NOMO-1 treated with dmso at 0.1 percent for 144 hours (cell line): Measurements from ENCODE around the gene IFNGR2.
"Not testable (repeated sequence)": the region's sequence is repeated elsewhere in the genome, so short reads cannot be mapped to it uniquely, and the experiment has no call there.

Source experiments
- DNase-seq: peaks from one replicate; lab custom pipeline; 2025; ENCODE audit not compliant: unreplicated experiment; lab: John Stamatoyannopoulos, UW

The IFNGR2 gene

DNA sequence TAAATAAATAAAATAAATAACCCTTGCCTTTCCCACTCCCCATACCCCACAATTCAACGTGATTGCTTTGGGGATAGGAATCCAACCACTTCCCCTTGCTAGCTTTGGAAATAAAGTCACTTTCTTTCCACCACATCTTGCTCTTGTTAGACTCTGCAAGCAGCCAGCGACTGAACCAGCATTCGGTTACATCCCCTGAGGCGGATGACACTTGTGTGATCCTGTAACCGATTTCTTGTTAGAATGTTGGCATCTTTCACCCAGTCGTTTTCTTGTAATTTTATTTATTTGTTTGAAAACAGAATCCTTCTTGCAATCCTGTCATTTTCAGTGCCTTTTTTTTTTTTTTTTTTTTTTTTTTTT, 1.6 kb upstream of the IFNGR2 start:
- peak; percentile 49 for DNase-seq

DNA sequence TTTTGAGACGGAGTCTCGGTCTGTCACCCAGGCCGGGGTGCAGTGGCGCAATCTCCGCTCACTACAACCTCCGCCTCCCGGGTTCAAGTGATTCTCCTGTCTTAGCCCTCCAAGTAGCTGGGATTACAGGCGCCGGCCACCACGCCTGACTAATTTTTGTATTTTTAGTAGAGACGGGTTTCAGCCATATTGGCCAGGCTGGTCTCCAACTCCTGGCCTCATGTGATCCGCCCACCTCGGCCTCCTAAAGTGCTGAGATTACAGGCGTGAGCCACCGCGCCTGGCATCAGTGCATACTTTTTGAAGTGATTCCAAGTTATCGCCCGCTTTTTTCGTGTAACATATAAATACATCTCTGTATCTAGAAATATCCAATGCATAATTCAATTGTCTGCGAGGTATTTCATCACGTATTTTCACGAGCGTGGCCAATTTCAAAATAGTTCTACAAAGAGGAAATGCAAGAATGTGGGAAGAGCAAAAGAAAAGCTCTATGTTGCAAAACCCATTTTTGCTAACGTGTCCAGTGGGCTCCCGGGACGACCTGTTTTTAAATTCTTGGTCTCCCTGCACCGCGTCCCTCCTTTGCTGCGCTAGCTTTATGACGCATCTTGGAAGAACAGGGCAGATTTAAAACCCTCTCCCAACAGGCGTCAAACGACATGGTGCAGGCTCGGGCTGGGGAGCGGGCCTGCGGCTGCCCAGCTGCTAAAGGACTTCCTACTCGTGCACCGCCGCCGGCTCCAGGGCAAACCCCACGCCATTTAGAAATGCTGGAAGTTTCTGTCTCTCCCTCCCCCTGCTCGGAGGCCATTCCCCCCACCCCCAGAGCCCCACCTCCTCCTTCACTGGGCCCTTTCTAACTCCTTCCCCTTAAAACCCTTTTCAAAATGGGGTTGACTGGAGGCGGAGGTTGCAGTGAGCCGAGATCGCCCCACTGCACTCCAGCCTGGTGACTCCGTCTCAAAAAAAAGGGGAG, 923 bp upstream of the IFNGR2 start:
- peak; percentile 92 for DNase-seq

DNA sequence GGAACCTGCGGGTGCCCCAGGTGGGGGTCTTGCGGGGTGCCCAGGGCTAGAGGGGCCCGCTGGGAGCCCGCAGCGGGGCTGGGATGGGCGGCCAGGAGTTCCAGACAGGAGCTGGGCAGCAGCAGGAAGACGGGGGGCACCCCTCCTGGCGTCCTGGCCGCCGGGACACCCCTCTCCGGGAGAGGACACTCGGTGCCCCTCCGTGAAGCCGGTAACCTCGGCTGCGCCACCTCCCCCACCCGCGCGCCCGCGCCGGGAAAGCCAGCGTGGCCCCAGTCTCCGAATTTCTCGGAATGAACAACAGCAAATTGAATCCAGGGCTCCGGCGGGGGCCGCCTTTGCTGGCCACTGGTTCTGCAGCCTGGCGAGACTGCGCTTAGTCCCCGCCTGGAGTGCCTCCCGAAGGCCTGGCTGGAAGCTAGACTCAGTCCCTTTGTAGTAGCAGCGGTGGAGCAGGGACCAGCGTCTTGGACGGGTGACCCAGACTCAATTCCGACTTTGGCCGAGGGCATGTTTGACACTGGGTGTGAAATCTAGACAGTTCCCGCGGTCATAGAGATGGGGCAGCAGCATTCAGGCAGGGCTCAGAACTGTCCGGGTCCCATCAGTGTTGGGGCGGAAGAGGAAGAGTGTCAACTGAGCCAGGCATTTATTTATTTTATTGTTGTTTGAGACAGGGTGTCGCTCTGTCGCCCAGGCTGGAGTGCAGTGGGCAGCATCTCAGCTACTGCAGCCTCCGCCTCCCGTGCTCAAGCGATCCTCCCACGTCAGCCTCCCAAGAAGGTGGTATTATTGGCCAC, 773 bp downstream of the IFNGR2 start:
- peak; percentile 41 for DNase-seq

DNA sequence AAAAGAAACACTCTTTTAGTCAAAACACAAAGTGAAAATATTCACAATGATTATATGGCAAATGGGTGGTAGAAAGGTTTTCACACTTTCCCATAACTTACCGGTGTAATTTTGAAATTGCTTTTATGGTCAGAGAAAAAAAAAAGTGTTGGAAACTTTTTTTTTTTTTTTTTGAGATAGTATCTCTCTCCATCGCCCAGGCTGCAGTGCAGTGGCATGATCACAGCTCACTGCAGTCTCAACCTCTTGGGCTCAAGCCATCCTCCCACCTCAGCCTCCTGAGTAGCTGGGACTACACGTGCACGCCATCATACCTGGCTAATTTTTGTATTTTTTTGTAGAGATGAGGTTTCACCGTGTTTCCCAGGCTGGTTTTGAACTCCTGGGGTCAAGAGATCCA, 3.3 kb downstream of the IFNGR2 start:
- no peak for DNase-seq

DNA sequence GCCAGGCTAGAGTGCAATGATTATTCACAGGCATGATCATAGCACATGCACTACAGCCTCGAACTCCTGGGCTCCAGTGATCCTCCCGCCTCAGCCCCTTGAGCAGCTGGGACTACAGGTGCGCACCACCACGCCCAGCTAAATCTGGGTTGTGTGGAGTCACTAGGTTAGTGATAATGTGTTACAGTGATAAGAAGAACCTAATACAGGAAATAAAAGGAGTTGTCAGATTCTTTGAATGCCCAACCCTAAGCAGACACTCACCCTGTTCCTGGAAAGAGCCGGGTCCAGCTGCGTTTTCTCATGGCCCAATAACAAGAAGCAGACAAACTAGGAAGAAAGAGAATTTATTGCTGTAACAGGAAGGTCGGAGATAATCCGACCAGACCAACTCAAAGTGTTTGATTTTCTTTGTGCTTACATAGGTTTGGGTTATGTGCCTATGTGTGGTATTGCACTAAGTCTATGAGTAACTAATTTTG, 8.8 kb downstream of the IFNGR2 start:
- no peak for DNase-seq

DNA sequence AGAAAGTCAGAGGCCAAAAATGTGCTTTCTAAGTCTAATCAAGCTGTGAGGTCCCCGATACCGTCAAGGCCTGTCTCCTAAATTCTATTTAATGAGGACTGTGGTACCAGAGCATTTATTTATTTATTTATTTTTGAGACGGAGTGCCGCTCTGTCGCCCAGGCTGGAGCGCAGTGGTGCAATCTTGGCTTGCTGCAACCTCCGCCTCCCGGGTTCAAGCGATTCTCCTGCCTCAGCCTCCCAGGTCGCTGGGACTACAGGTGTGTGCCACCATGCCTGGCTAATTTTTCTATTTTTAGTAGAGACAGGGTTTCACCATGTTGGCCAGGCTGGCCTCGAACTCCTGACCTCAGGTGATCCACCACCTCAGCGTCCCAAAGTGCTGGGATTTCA, 9.2 kb downstream of the IFNGR2 start:
- DNase-seq = not testable (repeated sequence)

DNA sequence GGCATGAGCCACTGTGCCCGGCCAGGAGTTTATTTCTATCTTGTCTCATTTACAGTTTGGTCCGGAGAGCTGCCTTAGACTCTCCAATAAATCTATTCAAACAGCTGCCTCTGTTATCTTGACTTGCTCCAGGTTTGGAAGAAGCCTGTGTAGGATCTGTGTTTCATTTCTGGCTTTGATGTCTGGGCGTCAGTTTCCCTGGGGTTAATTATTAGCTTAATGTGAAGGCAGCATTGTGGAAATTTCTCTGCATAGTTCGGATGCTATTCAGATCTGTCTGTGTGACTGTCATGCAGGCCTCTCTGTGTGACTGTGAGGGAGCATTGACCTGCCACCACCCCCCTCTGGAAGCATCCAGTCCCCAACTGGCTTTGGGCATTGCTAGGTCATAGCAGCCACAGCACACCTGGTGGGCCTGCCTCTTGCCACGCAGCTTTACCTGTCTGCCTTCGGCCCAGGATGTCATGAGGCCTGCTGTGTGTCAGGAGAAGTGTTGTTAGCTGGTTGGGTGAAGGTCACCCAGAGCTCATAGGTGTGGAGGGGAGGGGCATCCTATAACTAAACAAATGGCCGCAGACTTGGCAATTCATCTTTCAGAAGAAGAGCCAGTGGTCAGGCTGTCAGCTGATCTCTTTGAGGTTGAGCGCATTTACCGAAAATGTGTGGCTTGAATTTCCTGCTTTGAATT, 9.8 kb downstream of the IFNGR2 start:
- DNase-seq = no peak

DNA sequence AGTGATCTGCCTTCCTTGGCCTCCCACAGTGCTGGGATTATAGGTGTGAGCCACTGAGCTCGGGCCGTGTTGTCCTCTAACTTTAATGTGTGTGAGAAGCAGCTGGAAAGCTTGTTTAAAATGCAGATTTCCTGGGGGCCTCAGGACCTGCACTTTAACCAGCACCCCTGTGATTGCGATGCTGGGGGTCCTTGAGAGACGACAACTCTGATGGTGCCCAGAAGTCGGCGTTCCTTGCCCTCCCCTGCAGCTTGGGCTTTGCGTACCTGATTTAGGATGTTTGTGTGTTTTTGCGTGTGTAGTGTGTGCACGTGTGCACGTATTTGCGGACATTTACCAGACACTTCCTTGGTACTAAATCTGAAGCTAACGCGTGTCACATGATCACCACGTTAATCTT, 10.9 kb downstream of the IFNGR2 start:
- no peak for DNase-seq

DNA sequence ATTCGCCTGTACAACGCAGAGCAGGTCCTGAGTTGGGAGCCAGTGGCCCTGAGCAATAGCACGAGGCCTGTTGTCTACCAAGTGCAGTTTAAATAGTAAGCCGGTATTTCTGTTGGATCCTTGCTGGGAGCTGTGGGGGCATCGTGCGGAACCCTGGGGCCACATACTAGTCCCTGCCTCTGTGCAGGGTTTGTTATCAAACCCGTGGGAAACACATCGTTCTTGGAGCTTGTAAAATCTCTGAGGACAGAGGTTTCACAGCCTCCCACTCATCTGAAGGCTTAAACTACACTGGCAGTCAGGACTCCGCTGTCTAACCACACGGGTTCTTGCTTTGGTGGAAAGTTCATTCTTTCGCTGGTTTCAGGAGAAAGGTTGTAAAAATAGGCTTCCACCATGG, 11.7 kb downstream of the IFNGR2 start:
- no peak for DNase-seq

DNA sequence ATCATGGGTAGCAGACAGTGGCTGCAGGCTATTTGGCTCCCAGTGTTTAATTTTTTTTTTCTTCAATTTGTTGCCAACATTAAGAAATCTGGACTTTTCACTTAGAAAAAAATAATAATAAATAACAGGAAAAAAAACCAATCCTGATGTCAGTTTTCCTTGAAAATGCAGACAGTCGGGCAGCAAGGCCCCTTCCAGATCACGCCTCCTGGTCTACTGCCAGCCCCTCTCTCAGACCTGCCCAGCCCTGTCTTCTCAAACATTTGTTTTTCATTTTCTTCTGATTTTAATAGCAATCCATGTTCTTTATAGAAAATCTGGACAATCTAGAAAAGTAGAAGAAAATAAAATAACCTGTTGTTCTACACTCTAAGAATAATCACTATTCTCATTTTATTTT, 15.5 kb downstream of the IFNGR2 start:
- DNase-seq = no peak

DNA sequence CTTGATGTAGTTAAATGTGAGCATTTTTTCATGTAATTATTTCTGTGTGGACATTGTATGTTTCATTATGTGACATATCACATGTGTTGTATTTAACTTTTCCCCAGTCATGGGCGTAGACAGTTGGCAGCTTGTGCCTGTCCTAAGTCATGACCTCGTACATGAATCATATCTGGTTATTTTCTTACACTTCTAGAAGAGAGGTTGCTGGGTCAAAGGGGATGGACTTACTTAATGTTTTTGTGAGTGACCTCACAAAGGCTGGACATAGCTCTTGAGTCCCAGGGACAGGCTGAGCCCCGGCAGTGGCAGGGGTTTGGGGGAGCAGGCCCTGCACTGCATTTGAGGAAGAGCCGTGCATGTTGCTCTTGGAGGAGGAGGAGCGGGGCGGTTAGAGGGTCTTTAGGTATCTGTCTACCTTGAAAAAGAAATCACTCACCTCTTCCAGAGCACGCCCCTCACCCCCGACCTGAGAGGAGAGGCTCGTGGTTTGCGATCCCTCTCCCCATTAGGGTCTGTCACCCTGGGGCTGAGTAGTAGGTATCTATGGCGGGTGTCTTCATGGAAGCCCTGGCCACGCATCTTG, 16.4 kb downstream of the IFNGR2 start:
- no peak for DNase-seq

DNA sequence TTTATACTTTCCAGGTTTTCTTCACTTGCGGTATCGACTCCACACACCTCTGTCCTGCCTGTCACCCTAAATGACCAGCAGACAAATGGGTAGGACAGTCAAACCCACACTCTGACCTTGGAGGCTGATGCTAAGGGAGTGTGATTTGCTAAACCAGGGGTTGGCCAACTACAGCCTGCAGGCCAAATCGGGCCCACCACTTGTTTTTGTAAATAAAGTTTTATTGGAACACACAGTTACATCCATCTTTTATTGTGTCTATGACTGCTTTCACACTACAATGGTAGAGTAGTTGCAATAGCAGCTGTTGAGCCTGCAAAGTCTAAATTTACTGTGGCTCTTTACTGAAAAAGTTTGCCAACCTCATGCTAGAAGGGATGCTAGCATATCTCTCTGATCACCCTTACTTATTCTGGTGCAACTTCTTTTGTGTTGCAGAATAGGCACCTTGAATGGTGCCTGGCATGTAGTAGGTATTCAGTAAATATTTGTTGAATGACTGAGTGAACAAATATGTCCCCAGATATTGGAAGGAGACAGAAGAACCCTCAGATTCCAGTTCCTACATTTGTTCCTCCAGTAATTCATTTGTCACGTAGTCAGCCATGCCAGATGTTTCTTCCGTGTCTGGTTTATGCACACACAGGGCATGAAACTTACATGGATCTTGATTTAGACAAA, 18.6 kb downstream of the IFNGR2 start:
- no peak for DNase-seq

DNA sequence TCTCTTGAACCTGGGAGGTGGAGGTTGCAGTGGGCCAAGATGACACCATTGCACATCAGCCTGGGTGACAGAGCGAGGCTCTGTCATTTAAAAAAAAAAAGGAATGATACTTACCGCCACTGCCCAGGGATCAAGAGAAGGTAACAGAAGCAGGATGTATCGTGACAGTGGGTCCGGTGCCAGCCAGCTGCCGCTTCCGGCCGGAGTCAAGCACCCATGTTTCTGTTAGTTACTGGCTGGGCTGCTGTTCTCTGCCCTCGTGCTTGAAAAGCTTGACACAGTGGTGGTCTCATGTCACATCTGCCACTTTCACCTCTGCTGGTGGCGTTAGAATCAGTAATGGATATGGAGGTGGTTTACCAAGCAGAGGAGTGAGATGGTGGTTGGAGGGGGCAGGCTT, 21.0 kb downstream of the IFNGR2 start:
- no peak for DNase-seq

DNA sequence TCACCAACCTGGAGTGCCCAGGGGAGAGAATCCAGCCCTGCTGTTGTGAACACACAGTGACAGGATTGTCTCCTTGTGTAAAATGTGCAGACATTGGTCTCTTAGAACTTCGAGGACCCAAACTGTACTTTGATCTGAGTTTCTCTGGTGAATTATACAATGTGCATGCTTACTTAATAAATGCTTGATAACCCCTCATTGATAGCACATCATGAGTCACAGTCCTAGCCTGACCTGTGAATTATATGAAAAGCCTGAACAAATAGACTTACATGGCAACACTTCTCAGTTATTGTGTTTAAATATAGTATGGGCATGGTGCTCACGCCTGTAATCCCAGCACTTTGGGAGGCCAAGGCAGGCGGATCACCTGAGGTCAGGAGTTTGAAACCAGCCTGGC, 22.6 kb downstream of the IFNGR2 start:
- DNase-seq = no peak

DNA sequence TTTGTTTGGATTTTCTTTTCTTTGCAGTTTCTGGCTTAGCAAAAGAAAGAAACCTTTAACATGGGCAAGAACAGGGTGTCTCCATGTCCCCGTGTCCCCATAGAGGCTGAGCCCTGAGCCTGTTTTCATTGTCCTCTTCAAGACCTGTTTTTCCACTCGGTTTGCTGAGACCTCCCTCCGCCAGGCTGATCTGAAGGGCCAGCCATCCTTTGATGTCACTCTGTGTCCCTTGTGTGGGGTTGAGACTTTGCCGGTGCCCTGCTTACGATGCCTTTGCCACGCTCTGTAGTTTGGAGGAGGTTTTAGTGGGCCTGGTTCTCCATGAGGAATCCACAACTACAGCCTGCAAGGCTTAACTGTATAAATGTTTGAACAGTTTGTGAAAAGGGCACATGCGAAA, 23.8 kb downstream of the IFNGR2 start:
- no peak for DNase-seq

DNA sequence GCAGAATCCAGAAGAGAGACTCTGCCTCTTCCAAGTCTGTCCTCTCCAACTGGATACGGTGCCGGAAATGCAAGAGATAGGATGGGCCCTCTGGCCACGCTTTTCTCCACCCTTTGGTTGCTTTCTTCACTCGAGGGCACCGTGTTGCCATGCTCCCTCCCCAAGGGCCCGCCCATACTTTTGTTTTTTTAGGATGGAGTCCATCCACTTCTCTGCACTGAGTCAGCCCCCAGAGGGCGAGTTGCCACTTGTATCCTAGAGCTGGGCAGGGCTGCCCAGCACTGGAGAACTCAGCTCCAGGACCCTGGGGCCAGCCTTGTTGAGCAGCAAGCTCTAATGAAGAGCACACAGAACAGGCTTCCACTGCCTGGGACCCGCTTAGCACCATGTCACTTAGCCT, 25.5 kb downstream of the IFNGR2 start:
- DNase-seq = no peak

DNA sequence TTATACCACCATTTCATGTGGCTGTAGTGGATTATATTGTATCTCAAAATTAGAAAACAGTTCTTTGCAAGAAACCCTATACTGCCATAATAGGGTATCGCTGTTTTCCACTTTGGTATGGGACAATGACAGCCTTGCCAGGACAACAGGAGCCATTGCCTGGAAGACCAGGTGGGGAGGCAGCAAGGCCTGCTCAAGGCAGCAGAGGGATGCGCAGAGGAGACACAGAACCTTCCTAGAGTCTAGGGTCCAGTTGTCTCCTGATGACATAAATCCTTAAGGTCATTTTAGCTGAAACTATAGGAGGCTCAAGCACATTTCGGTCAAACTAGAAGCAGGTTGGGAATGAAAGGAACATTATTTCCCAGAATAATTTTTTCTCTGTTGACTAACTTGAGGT, 27.6 kb downstream of the IFNGR2 start:
- DNase-seq = no peak

DNA sequence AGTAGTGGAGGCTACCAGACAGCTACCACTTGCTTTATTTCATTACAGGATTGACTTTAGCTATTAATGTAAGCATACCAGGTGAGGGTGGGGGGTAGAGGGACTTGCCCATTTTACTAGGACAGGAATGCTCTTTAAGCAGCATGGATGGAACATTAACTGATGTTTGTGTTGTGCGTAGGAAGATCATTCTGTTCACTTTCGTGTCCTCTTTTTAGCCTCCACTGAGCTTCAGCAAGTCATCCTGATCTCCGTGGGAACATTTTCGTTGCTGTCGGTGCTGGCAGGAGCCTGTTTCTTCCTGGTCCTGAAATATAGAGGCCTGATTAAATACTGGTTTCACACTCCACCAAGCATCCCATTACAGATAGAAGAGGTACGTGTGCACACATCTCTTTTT, 29.3 kb downstream of the IFNGR2 start:
- DNase-seq = no peak

DNA sequence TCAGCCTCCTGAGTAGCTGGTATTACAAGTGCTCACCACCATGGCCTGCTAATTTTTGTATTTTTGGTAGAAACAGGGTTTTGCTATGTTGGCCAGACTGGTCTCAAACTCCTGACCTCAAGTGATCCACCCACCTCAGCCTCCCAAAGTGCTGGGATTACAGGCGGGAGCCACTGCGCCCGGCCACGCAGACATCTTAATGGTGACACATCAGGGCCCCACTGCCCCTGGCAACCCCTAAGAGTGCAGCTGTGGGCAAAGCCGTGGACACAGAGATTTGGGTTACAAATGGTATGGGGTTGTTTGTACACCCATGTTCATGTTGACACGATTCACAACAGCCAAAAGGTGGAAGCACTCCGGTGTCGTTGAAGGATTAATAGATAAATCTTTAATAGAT, 29.8 kb downstream of the IFNGR2 start:
- DNase-seq = no peak

DNA sequence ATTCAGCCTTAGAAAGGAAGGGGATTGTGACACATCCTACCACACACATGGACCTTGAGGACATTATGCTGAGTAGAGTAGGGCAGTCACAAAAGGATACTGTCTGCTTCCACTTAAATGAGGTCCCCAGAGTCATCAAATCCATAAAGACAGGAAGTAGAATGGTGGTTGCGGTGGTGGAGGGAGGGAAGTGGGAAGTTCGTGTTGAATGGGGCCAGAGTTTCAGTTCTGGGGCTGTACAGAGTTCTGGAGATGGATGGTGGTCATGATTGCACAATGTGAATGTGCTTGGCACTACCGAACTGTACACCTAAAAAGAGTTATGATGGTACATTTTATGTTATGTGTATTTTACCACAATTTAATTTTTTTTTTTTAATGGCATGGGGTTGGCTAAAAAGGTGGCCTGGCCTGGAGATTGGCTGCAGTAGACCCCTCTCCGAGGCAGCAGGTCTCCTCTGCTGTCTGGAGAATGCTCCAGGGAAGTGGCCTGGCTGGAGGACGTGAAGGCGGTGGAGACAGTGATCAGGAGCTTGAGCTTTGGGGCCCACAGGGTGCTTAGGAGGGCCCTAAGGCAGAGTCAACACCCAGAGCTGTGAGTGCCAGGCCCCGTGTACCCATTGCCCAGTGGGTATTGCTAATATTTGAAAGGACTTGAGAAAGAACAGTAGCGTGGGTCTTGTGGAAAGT, 30.4 kb downstream of the IFNGR2 start:
- peak; percentile 88 for DNase-seq
